HG03196 (cell line): Measurements from ENCODE around the gene DEPP1.
A peak's percentile ranks its signal among the peaks of the same experiment; 100 is the strongest.

Experiments
- ATAC-seq: cut with Tn5 transposase; IDR thresholded peaks from one replicate; pipeline ENCODE4 v1.9.1; 2021; ENCODE audit not compliant: unreplicated experiment

Gene DEPP1

DNA sequence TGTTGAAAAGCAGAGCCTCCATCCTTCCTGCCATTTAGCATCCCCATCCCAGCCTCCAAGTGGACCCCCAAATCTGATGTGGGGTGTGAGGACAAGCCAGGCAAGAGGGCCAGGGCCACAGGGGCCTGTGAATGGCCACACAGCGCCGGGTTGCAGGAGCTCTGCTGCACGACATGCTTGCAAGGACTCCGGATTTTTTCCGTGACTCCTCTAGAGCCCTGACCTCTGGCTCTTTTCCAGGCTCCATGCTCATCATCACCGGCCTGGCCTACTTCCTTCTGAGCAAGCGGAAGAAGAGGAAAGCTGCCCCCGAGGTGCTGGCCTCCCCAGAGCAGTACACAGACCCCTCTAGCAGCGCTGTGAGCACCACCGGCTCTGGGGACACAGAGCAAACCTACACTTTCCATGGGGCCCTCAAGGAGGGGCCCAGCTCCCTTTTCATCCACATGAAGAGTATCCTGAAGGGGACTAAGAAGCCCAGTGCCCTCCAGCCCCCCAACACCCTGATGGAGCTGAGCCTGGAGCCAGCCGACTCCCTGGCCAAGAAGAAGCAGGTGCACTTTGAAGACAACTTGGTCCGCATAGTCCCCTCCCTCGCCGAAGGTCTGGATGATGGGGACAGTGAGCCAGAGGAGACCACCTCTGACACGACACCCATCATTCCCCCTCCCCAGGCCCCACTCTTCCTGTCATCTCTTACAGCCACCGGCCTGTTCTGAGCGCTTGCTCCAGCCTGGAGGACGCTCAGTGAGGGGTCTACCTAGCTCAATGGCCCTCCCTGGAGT is 44.0 kb downstream of the DEPP1 start:
- ATAC-seq, result no peak

GRCh38 chr10:44933451-44934321 is 44.9 kb downstream of the DEPP1 start:
- no peak for ATAC-seq

GRCh38 chr10:44932517-44933450 is 45.8 kb downstream of the DEPP1 start:
- ATAC-seq, result peak; percentile 90

- no peak for ATAC-seq
Measured at GRCh38 chr10:44931621-44932516, 46.7 kb downstream of the DEPP1 start.

GRCh38 chr10:44930904-44931620 is 47.5 kb downstream of the DEPP1 start:
- no peak for ATAC-seq

DNA sequence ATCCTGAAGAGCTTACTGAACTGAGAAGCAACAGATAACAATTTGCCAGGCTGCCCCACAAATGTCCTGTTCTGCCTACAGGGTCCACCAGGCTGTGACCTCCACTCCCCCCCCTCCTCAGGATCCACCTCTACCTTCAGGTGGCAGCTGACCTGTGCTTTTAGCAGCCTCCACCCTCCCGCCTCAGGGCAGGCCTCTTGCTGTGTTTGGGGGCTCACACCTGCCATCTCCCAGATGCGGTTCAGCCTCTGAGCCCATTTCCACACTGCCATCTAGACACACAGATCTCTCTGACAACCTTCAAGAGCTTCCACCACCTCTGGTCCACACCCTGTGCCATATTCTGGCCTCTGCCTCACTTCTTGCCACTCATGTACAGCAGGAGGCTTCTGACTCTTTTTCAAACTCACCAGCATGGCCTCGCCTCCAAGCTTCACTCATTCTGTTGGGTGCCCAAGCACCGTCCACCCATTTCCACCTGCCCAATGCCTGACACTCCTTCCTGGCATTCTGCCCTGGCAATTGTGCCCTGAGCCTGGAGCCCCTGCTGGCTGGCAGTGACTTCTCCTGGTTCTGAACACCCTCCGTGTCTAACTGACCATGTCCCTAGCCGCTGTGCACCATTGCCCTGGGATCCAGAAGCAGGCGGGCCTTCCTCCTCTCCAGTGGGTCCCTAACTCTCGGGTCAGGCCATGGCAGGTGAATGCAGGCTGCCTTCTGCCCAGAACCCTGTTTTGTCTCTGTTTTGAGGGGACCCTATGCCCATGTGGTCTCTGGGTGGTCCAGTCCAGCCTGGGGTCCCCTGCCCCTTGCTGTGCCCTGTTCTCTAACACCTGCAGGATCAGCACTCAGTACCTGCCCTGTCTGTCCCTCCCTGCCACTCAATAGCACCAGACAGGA is 49.0 kb downstream of the DEPP1 start:
- no peak for ATAC-seq

DNA sequence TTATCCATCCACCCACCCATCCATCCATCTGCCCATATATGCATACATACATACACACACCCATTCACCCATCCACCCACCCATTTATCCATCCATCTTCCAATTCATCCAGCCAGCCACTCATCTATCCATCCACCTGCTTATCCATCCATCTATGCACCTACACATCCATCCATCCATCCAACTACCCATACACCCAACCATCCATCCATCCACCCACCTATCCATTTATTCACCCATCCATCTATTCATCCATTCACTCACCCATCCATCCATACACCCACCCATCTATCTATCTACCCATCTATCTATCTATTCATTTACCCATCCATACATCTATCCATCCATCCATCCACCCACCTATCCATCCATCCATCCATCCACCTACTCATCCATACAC is 50.1 kb downstream of the DEPP1 start:
- ATAC-seq, result no peak

DNA sequence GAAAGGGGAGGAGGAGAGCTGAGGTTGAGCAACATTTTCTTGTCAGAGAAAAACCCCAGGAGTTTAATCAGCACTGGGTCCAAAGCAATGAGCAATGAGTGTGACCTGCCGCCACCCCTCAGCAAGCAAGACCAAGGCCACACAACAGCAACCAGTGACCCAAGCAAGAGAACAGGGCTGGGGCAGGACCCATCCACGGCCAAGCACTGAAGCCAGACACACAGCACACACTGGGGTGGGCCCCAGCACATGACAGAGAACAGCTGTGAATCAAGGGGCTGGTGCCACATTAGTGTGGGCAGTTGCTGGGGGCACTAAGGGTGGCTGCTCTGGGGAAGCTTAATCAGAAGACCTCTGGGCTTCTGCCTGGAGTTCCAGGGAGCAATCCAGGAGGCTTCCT is 51.3 kb downstream of the DEPP1 start:
- no peak for ATAC-seq

DNA sequence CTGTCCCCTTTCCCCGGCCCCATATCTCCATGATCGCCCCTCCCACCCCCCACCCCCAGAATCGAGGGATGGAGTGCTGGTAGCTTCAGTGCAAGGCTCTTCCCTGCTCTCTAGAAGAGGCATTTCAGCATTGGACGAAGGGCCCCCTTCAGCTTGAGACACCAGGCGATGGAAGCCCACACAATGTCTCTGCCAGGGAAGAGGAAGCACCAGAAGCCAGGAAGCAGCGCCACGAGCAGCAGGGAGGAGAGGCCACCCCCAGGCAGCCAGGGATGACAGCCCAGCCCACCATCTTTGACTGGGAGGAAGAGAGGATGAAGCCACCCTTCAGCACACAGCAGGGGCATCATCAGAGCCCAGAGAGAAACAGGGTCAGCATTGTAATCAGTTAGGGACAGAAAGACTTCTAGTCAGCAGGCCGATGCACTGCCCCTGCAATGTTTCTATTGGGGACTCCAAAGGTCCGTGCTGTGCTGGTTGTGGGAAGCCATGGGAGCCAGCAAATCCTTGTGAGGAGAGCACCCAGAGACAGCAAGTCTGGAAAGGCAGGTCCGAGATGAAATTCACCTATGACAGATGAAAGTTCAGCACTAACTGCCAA is 51.8 kb downstream of the DEPP1 start:
- no peak for ATAC-seq
